HG03196 (cell line): Measurements from ENCODE around the gene OR10A3.
"Not testable (repeated sequence)": the region's sequence is repeated elsewhere in the genome, so short reads cannot be mapped to it uniquely, and the experiment has no call there.

Experiments
- ATAC-seq: cut with Tn5 transposase; IDR thresholded peaks from one replicate; pipeline ENCODE4 v1.9.1; 2021; ENCODE audit not compliant: unreplicated experiment

OR10A3 gene

GRCh38 chr11:7941608-7942007 lies at the start of gene OR10A3:
Gene OR10A3, minus strand, starts transcription at chr11:7941708. Its CDS starts 2,188 bp downstream, at chr11:7939520.
- no peak for ATAC-seq

GRCh38 chr11:7987560-7987883 lies 46.0 kb upstream of the OR10A3 start:
- ATAC-seq = not testable (repeated sequence)

GRCh38 chr11:7986768-7987559 lies 45.5 kb upstream of the OR10A3 start, which contains the start of gene EIF3F:
Gene EIF3F, plus strand, starts transcription at chr11:7987337. Its CDS starts 16 bp downstream, at chr11:7987353.
- ATAC-seq = peak; percentile 98

GRCh38 chr11:7983832-7984590 lies 42.5 kb upstream of the OR10A3 start:
- no peak for ATAC-seq

GRCh38 chr11:7982582-7983119 lies 41.1 kb upstream of the OR10A3 start:
- peak; percentile 40 for ATAC-seq

DNA sequence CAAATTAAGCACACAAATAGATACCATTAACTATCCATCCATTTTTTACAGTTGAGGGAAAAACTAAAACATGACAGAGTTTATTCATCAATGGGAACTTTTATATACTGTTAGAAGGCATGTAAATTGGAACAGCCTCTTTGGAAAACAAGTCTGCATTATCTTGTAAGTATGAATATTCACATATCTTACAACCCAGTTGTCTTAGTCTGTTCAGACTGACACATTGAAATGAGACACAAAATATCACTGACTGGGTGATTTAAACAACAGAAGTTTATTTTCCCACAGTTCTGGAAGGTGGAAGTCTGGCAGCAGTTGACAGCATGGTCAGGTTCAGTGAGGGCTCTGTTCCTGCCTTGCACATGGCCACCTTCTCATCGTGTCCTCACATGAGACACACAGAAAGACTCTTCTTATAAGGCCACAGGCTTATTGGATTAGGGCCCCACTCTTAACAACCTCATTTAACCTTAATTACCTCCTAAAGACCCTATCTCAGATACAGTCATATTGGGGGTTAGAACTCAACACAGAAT lies 40.2 kb upstream of the OR10A3 start:
- ATAC-seq = no peak

DNA sequence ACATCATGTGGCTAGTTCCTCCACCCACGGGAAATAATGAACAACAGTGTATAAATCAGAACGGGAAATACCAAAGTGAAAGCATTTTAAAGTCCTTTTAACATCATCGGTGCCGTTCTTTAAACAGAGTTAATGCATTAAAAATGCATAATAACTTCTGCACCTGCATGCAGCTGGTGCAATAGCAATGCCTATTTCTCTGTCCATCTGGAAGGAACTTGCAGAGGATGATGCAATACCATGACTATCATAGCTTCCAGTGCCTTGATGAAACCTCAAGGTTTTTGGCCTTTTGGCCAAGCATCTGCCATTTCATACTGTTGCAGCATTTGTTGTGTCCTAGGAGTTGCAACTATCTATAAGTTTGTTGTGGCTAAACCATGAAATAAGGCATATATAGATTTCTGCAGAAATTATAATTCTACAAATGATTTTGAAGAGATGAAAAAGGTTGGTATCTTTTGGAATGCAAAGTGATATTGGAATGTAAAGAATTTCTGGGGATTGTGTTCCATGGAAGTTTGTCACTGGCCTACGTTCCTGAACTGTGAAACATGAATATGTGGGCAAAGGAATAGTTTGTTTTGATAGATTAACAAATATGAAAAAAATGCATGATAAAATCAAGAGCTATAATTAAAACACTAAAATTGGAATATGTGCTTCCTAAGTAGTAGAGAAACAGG lies 35.9 kb upstream of the OR10A3 start:
- ATAC-seq = no peak

- ATAC-seq = no peak
Measured at GRCh38 chr11:7974668-7975067, 33.2 kb upstream of the OR10A3 start.

GRCh38 chr11:7973011-7973410 lies 31.5 kb upstream of the OR10A3 start:
- ATAC-seq = no peak

- ATAC-seq = no peak
Measured at GRCh38 chr11:7971846-7972245, 30.3 kb upstream of the OR10A3 start.

- no peak for ATAC-seq
Measured at GRCh38 chr11:7969756-7970646, 28.5 kb upstream of the OR10A3 start.

DNA sequence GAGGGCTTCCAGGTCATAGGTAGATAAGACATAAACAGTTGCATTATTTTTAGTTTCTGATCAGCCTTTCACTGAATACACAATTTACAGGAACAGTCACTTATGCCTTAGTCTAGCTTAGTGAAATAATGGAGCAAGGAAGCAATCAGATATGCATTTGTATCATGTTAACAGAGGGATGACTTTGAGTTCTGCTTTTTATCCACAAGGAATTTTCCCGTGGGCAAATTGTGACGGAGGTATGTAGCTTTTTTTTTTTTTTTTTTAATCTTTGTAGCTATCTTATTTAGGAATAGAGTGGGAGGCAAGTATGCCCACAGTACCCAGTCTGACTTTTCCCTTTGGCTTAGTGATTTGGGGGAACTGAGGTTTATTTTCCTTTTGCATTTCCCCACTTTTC lies 27.2 kb upstream of the OR10A3 start:
- no peak for ATAC-seq

DNA sequence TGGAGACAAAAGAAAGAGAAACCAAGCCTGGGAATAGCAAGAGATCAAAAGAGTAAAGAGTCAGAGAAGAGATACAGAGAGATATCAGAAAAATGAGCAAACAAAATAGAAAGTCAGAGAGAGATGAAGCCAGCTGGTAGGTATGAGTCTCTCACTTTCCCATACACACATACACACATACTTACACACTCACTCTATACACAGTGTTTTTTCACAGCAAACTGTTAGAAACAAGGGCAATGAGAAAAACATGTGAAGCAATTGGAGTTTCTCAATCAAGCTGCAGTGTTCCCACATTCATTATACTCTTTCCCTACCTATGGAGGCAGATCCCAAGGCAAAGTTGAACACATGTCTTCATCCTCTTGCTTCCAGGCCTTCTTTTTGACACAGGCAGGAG lies 26.3 kb upstream of the OR10A3 start:
- ATAC-seq = no peak

DNA sequence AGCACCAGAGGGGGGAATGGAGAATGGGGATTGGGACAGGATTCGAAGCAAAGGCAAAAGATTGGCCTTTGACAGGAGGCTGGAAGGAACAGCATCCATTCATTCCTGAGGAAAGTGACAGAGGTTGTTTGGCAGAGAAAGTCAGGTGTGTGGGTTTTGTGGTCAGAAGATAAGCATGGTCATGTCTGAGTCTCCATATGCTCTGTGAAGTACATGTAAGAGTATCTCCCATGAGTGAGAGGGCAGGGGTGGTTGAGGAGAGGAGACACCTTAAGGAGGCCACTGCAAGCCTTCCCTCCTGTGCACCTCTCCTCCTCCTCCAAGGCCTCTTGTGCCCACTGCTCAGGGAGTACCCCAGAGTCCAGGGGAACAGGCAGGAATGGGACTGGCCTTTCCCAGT lies 25.6 kb upstream of the OR10A3 start:
- ATAC-seq = no peak

- ATAC-seq = no peak
Measured at GRCh38 chr11:7965386-7965785, 23.9 kb upstream of the OR10A3 start, which contains the start of gene NLRP10. Gene NLRP10, minus strand, starts transcription at chr11:7965447. Its CDS starts 1,952 bp downstream, at chr11:7963495.

- ATAC-seq = no peak
Measured at GRCh38 chr11:7964873-7965272, 23.4 kb upstream of the OR10A3 start.

DNA sequence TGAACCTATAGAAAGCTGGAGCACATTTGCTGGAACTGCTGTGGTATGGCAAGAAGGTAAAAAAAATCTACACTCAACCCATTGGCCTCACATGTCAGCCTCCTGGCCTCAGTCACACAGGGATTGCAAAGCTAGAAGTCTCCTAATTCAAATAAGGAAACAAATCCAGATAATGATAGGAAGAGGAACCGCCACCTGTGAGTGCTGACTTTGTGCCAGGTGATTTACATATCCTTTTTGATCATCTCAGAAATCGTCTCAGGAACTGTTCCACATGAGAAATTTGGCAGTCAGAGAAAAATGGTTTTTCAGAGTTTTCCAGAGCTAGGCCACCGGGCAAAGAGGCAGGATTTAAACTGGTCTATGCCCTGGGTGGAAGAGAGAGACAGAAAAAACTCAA lies 22.8 kb upstream of the OR10A3 start:
- no peak for ATAC-seq

GRCh38 chr11:7955191-7955590 lies 13.7 kb upstream of the OR10A3 start:
- ATAC-seq = no peak

DNA sequence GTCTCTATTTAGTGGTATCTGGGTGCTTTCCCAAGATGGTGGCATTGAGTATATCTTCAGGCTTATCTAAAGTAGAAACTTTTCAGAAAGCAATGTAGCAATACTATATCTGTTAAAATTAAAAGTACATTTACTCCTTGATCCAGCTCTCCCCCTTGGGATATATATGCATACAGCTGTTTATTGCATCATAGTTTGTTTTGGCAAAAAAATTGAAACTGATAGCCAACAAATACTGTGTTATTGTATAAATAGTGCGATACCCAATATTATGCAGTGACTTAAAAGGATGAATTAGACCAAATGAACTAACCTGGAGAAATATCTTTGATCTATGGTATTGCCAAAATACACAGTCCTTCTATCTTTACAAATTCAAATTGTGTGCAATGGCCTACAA lies 8.4 kb upstream of the OR10A3 start:
- no peak for ATAC-seq

- ATAC-seq = no peak
Measured at GRCh38 chr11:7944123-7944522, 2.6 kb upstream of the OR10A3 start.
